Measurements from ENCODE around the gene CNTNAP3. TPM values are rescaled to one million over a fixed set of nuclear protein-coding genes. Genes with fewer than 3 reads are reported as not detected.
"Not testable (repeated sequence)": the region's sequence is repeated elsewhere in the genome, so short reads cannot be mapped to it uniquely, and the experiment has no call there.

CNTNAP3 gene
- polyA plus RNA-seq, 3 donors = 0.03 TPM; not detected in 2

- H3K9ac ChIP-seq (ENCODE audit: insufficient read depth, low read length, poor library complexity, severe bottlenecking); H3K9me3 ChIP-seq (replicated peaks in 1 of 2; ENCODE audit: control insufficient read depth in 1 of 2, insufficient read depth in 1 of 2, low read length in 2 of 2); H3K79me2 ChIP-seq (ENCODE audit: insufficient read depth, low read length); H3K27me3 ChIP-seq (ENCODE audit: control insufficient read depth in 2 of 2, insufficient read depth in 2 of 2, low read length in 2 of 2); H3K27ac Mint-ChIP-seq; DNase-seq; H3K27me3 Mint-ChIP-seq (ENCODE audit: low read depth in 3 of 3); intact Hi-C loops (cut with micrococcal nuclease); H3K4me1 Mint-ChIP-seq; H3K27ac ChIP-seq (ENCODE audit: low read depth in 1 of 2, low read length in 2 of 2); H4K20me1 ChIP-seq (ENCODE audit: insufficient read depth, low read length); H3K4me2 ChIP-seq (replicated peaks; ENCODE audit: extremely low read depth, low read length, poor library complexity, severe bottlenecking); H3K36me3 Mint-ChIP-seq; H3K4me3 Mint-ChIP-seq; H2AFZ ChIP-seq (ENCODE audit: insufficient read depth, low read depth, low read length, poor library complexity, severe bottlenecking); H3K4me3 ChIP-seq (replicated peaks in 1 of 3; ENCODE audit: low read depth in 2 of 3, low read length in 3 of 3); H3K9me3 Mint-ChIP-seq; H3K36me3 ChIP-seq (replicated peaks in 1 of 2; ENCODE audit: control insufficient read depth in 1 of 2, insufficient read depth in 2 of 2, low read length in 2 of 2); H3K4me1 ChIP-seq (ENCODE audit: control insufficient read depth in 1 of 2, insufficient read depth in 2 of 2, low read length in 2 of 2): not testable (repeated sequence)
- no CpG with 5 or more reads among the region's 5 CpGs for WGBS (ENCODE audit: insufficient coverage)
These were observed 202.7 kb downstream of the CNTNAP3 start for GRCh38 chr9:39085311-39085710.

DNA sequence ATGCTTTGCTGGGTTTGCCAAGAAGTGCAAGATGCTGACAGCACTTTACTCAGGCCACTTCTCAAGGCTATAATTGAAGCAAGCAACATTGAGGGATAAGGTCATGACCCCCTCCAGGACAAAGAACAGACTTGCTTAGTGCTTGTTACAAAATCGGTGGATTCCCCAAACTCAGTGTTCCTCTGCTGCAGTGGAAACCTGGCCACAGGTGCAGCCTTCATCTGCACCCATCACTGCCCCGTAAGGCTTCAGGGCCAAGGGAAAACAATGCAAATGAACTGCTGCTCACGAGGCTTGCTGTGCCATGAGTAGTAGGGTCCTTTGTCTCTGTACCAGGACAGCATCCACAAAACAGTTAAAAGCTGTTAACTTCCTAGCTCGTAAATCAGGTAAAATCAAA is 205.4 kb downstream of the CNTNAP3 start:
- H3K4me2 ChIP-seq (replicated peaks; ENCODE audit: extremely low read depth, low read length, poor library complexity, severe bottlenecking); H4K20me1 ChIP-seq (ENCODE audit: insufficient read depth, low read length); intact Hi-C loops (cut with micrococcal nuclease); H3K9me3 ChIP-seq (replicated peaks in 1 of 2; ENCODE audit: control insufficient read depth in 1 of 2, insufficient read depth in 1 of 2, low read length in 2 of 2); H3K27me3 ChIP-seq (ENCODE audit: control insufficient read depth in 2 of 2, insufficient read depth in 2 of 2, low read length in 2 of 2); H3K27me3 Mint-ChIP-seq (ENCODE audit: low read depth in 3 of 3); H2AFZ ChIP-seq (ENCODE audit: insufficient read depth, low read depth, low read length, poor library complexity, severe bottlenecking); H3K36me3 Mint-ChIP-seq; H3K9me3 Mint-ChIP-seq; H3K79me2 ChIP-seq (ENCODE audit: insufficient read depth, low read length); H3K27ac Mint-ChIP-seq; H3K9ac ChIP-seq (ENCODE audit: insufficient read depth, low read length, poor library complexity, severe bottlenecking); H3K4me3 Mint-ChIP-seq; H3K4me3 ChIP-seq (replicated peaks in 1 of 3; ENCODE audit: low read depth in 2 of 3, low read length in 3 of 3); H3K4me1 ChIP-seq (ENCODE audit: control insufficient read depth in 1 of 2, insufficient read depth in 2 of 2, low read length in 2 of 2); H3K27ac ChIP-seq (ENCODE audit: low read depth in 1 of 2, low read length in 2 of 2); H3K4me1 Mint-ChIP-seq; DNase-seq; H3K36me3 ChIP-seq (replicated peaks in 1 of 2; ENCODE audit: control insufficient read depth in 1 of 2, insufficient read depth in 2 of 2, low read length in 2 of 2): not testable (repeated sequence)
- WGBS (ENCODE audit: insufficient coverage) = 89% methylated on average over 1 of the region's 4 CpGs

GRCh38 chr9:39080081-39080480 is 207.9 kb downstream of the CNTNAP3 start:
- H3K4me3 ChIP-seq (replicated peaks in 1 of 3; ENCODE audit: low read depth in 2 of 3, low read length in 3 of 3); H3K9ac ChIP-seq (ENCODE audit: insufficient read depth, low read length, poor library complexity, severe bottlenecking); H3K36me3 ChIP-seq (replicated peaks in 1 of 2; ENCODE audit: control insufficient read depth in 1 of 2, insufficient read depth in 2 of 2, low read length in 2 of 2); H3K4me1 Mint-ChIP-seq; H3K4me3 Mint-ChIP-seq; H3K27ac ChIP-seq (ENCODE audit: low read depth in 1 of 2, low read length in 2 of 2); H4K20me1 ChIP-seq (ENCODE audit: insufficient read depth, low read length); H3K36me3 Mint-ChIP-seq; H3K27ac Mint-ChIP-seq; H3K9me3 ChIP-seq (replicated peaks in 1 of 2; ENCODE audit: control insufficient read depth in 1 of 2, insufficient read depth in 1 of 2, low read length in 2 of 2); intact Hi-C loops (cut with micrococcal nuclease); H3K9me3 Mint-ChIP-seq; H2AFZ ChIP-seq (ENCODE audit: insufficient read depth, low read depth, low read length, poor library complexity, severe bottlenecking); DNase-seq; H3K4me1 ChIP-seq (ENCODE audit: control insufficient read depth in 1 of 2, insufficient read depth in 2 of 2, low read length in 2 of 2); H3K27me3 ChIP-seq (ENCODE audit: control insufficient read depth in 2 of 2, insufficient read depth in 2 of 2, low read length in 2 of 2); H3K4me2 ChIP-seq (replicated peaks; ENCODE audit: extremely low read depth, low read length, poor library complexity, severe bottlenecking); H3K79me2 ChIP-seq (ENCODE audit: insufficient read depth, low read length): not testable (repeated sequence)
- peaks cover 3 to 11% (median 6%) of the 10 kb centered on the region in 3 donors for H3K27me3 Mint-ChIP-seq (ENCODE audit: low read depth in 3 of 3)
- no CpG with 5 or more reads among the region's 3 CpGs for WGBS (ENCODE audit: insufficient coverage)

DNA sequence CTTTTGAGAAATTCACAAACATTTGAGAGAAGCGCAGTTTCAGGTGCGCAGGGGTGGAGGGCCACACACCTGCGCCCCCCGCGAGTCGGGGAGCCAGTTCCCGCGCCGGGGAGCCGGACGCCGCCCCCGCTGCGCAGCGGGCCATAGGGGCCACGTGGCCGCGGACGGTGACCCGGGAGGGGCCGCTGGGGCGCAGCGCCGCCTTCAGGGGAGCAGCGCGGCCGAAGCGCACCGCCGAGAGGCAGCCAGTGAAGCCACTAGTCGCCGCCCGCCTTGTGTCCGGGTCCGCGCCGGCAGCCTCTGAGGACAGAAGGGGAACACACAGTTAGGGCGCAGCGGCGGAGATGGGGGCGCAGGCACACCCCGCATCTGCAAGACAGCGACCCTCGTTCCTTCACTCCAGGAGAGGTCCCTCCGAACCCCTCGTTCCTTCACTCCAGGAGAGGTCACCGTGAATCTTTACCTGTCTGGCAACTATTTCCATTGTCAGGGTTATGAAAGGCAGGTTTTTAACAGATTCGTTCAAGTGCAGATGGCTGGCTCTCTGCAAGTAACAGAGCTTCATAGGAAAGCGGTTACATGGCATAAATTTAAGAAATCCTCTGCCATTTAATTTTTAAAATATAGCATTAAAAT is 209.2 kb downstream of the CNTNAP3 start:
- H3K36me3 Mint-ChIP-seq; H3K9me3 ChIP-seq (replicated peaks in 1 of 2; ENCODE audit: control insufficient read depth in 1 of 2, insufficient read depth in 1 of 2, low read length in 2 of 2); H4K20me1 ChIP-seq (ENCODE audit: insufficient read depth, low read length); H3K4me1 Mint-ChIP-seq; H3K36me3 ChIP-seq (replicated peaks in 1 of 2; ENCODE audit: control insufficient read depth in 1 of 2, insufficient read depth in 2 of 2, low read length in 2 of 2); H3K27me3 ChIP-seq (ENCODE audit: control insufficient read depth in 2 of 2, insufficient read depth in 2 of 2, low read length in 2 of 2); H3K27ac ChIP-seq (ENCODE audit: low read depth in 1 of 2, low read length in 2 of 2); H3K9ac ChIP-seq (ENCODE audit: insufficient read depth, low read length, poor library complexity, severe bottlenecking); H3K9me3 Mint-ChIP-seq; H3K27ac Mint-ChIP-seq; H2AFZ ChIP-seq (ENCODE audit: insufficient read depth, low read depth, low read length, poor library complexity, severe bottlenecking); DNase-seq; H3K79me2 ChIP-seq (ENCODE audit: insufficient read depth, low read length); H3K4me1 ChIP-seq (ENCODE audit: control insufficient read depth in 1 of 2, insufficient read depth in 2 of 2, low read length in 2 of 2); H3K4me3 ChIP-seq (replicated peaks in 1 of 3; ENCODE audit: low read depth in 2 of 3, low read length in 3 of 3); H3K4me2 ChIP-seq (replicated peaks; ENCODE audit: extremely low read depth, low read length, poor library complexity, severe bottlenecking); intact Hi-C loops (cut with micrococcal nuclease): not testable (repeated sequence)
- 9% methylated on average over 20 of the region's 49 CpGs for WGBS (ENCODE audit: insufficient coverage)
- peak overlapping the region in 1 of 2 donors; percentile 51 for H3K4me3 Mint-ChIP-seq
- H3K27me3 Mint-ChIP-seq (ENCODE audit: low read depth in 3 of 3) = peaks cover 3 to 11% (median 6%) of the 10 kb centered on the region in 3 donors

Data from CD14-positive monocyte (primary cell).